GM18508 (cell line): Measurements from ENCODE around the gene ZNF665.
"Not testable (repeated sequence)": the region's sequence is repeated elsewhere in the genome, so short reads cannot be mapped to it uniquely, and the experiment has no call there.

Experiments used
- ATAC-seq: cut with Tn5 transposase; IDR thresholded peaks from one replicate; pipeline ENCODE4 v1.9.1; 2021; ENCODE audit warnings: moderate number of reproducible peaks; ENCODE audit not compliant: insufficient read depth, unreplicated experiment

Gene ZNF665

DNA sequence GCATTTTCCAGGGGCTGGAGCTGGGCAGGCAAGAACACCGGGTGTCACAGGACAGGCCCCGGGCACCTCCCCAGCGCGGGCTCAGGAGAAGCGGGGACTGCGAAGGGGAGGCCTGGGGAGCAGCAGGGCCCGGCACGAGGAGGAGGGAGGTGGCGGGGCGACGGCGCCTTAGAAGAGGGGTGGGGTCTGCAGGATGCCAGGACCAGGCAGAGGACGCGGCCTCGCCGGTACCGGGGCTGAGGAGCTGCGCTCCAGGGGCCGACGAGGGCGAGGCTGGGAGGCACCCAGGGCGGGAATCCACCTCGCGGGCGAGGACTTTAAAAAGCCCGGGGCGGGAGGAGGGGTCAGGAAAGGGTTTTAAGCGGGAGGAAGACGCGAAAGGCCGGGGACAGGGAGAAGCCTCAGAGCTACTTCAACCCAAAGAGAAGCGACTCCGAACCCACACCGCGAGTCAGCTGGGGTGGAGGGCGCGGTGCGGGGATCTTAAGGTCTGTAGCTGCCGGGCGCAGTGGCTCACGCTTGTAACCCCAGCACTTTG lies 35.0 kb downstream of the ZNF665 start:
- no peak for ATAC-seq

DNA sequence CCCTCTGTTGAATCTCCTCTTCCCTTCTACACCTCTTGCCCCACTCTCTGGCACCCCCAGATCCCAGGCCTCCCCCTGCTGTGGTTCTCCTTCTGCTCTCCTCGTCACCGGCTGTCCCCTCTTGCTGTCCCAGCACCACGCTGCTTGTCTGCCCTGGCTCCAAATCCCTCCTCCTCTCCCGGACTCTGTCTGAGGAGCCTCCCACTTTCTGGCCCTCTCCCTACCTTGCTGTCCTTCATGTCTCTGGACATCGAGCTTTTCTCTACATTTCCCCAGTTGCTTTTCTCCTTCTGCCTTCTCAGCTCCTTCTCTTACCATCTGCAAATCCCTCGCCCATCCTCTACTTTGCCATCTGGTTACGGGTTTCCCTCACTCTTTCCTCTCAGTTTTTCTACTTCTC lies 35.5 kb downstream of the ZNF665 start:
- no peak for ATAC-seq

GRCh38 chr19:53156850-53157249 lies 36.3 kb downstream of the ZNF665 start:
- no peak for ATAC-seq

DNA sequence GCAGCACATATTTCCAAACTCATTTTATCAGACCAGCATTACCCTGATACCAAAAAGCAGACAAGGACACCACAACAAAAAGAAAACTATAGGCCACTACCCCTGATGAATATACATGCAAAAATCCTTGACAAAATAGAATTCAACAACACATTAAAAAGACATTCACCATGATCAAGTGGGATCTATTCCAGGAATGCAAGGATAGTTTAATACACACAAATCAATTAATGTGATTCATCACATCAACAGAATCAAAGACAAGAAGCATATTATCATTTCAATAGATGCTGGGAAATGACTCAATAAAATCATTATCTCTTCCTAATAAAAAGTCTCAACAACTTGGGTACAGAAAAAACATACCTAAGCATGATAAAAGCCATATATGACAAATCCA lies 45.5 kb downstream of the ZNF665 start:
- ATAC-seq = no peak

DNA sequence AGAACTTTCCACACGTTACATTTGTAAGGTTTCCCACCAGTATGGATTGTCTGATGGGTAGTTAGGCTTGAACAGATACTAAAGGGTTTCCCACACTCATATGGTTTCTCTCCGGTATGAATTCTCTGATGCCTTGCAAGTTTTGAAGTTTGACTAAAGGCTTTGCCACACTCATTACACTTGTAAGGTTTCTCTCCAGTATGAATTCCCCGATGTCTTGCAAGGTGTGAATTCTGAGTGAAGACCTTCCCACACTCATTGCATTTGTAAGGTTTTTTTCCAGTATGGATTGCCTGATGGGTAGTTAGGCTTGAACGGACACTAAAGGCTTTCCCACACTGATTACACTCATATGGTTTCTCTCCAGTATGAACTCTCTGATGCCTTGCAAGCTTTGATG lies 52.8 kb downstream of the ZNF665 start:
- ATAC-seq = no peak

DNA sequence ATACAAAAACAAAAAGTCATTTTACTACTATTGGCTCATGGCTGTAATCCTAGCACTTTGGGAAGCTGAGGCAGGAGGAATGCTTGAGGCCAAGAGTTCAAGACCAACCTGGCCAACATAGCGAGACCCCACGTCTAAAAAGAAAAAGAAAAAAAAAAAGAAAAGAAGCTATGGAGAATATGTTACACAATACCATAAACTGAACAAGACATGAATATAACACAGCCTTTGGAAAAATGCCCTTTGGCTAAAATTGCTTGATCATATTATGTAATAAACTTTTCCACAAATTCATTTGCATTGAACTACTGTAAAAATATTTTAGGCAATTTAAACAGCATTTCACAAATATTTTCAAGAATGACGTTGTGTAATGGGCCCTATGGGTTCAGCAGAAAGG lies 56.7 kb downstream of the ZNF665 start:
- no peak for ATAC-seq

DNA sequence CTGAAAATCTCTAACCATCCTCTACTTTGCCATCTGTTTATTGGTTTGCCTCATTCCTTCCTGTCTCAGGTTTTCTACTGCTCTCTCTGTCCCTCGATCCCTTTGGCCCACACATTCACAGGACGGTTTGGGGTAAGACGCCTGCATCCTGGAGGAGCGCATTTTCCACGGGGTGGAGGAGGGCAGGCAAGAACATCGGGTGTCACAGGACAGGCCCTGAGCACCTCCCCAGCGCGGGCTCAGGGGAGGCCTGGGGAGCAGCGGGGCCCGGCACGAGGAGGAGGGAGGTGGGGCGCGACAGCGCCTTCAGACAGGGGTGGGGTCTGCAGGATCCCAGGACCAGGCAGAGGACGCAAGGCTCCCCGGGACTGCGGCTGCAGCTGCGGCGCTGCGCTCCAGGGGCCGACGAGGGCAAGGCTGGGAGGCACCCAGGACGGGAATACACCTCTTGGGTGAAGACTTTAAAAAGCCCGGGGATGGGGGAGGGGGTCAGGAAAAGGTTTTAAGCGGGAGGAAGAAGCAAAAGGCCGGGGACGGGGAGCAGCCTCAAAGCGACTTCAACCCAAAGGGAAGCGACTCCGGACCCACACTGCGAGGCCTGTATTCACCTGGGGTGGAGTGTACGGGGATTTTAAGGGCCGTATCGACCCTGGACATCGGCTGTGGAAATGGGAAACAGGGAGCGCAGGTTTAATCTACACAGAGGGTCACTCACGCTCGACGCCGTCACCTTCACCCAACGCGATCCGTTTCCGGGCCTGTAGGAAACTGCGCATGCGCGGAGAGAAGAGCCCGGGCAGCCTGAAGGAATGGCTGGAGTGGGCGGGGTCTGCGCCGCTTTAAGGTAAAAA lies 60.8 kb downstream of the ZNF665 start, which contains the start of gene ZNF415:
TSS of gene ZNF415 (minus strand) at position 770 of the 851 bp plus-strand sequence. CDS start 10,234 bp downstream, outside the sequence.
- no peak for ATAC-seq

DNA sequence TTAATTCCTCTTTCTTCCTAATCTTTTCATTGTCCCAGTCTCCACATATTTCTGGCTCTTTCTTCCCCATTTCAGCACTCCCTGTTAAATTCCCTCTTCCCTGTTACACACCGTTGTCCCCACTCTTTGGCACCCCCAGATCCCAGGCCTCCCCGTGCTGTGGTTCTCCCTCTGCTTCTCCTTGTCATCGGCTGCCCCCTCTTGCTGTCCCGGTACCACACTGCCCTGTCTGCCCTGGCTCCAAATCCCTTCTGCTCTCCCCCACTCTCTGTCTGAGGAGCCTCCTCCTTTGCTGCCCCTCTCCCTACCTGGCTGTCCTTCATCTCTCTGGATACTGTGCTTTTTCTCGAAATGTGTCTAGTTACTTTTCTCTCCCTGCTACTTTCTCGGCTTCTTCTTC lies 61.4 kb downstream of the ZNF665 start:
- ATAC-seq = no peak

DNA sequence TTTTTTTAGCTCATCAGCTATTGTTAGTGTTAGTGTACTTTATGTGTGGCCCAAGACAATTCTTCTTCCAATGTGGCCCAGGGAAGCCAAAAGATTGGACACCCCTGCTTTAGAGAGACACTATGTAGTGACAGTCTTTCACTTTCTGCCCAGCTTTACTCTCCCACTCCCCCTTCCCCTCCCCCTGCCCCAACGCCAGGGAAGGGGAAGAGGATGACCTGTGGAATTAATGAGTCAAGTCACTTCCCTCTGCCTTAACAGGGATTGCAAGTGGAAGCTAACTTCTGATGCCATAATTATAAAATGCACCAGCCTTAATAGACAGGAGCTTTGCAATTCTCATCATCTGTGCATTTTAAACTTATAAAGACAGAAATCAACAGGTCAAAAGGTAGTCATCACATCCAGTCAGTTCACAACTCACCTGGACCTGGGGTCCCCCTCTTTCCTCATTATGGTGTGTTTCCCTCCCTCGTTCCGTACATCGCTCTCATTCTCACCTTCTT lies 62.0 kb downstream of the ZNF665 start:
- ATAC-seq = no peak

GRCh38 chr19:53130506-53130905 lies 62.7 kb downstream of the ZNF665 start:
- no peak for ATAC-seq

- not testable (repeated sequence) for ATAC-seq
These were observed 66.2 kb downstream of the ZNF665 start for GRCh38 chr19:53126733-53127526.

DNA sequence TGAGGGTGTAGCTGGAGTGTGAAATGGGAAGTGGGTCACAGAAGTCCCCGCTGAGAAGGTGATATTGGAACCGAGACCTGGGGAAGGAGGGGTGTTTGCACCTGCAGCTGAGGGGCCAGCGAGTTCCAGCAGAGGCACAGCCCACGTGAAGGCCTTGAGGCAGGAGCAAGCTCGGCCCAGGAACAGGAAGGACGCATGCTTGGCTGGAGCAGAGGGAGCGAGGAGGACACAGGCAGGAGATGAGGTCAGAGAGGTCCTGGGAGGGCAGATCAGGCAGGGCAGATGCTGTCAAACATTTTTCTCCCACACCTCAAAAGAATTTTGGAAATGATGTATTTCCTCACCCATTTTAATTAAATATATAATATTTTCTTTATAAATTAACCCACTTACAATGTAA lies 69.8 kb downstream of the ZNF665 start:
- no peak for ATAC-seq
